ENCODE results near the gene ZNF831. TPM values are rescaled to one million over a fixed set of nuclear protein-coding genes. Genes with fewer than 3 reads are reported as not detected.

ZNF831 gene
- total RNA-seq, 1 donor from 2014 or later: not detected

DNA sequence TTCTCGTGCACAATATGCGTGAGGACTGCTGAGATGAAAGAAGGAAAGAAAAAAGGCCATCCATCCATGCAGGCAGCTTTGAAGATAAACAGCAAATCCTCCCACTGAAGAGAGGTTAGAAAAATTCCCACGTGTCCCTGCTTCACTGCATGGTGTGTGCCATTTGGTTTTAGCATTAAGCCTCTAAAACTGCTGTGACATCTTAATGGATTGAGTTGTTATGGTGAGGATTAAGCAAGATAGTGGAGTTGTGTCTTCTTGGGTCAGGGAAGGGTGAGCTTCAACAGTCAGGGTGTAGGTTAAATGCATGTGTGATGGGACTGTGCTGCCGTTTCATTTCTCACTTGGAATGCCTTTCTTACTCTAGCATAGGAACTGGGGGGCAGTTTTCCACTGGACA is 50.5 kb downstream of the ZNF831 start:
- H3K4me1 ChIP-seq (ENCODE audit: insufficient read depth, low read length): no peaks in the 10 kb centered on the region
- H3K4me1 Mint-ChIP-seq (ENCODE audit: low read depth, unreplicated experiment): peaks cover 6% of the 10 kb centered on the region
- H3K4me3 ChIP-seq (ENCODE audit: insufficient read depth, low read depth, low read length): no peak overlapping the region
- TF ChIP-seq, protein P1, sequence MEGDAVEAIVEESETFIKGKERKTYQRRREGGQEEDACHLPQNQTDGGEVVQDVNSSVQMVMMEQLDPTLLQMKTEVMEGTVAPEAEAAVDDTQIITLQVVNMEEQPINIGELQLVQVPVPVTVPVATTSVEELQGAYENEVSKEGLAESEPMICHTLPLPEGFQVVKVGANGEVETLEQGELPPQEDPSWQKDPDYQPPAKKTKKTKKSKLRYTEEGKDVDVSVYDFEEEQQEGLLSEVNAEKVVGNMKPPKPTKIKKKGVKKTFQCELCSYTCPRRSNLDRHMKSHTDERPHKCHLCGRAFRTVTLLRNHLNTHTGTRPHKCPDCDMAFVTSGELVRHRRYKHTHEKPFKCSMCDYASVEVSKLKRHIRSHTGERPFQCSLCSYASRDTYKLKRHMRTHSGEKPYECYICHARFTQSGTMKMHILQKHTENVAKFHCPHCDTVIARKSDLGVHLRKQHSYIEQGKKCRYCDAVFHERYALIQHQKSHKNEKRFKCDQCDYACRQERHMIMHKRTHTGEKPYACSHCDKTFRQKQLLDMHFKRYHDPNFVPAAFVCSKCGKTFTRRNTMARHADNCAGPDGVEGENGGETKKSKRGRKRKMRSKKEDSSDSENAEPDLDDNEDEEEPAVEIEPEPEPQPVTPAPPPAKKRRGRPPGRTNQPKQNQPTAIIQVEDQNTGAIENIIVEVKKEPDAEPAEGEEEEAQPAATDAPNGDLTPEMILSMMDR (IDR thresholded peaks at IDR 0.05; ENCODE audit: insufficient read depth, low read depth, low read length): no peak
- no peak for TF ChIP-seq EZH2 (IDR thresholded peaks at IDR 0.05; ENCODE audit: insufficient read depth, low read length)
- H3K27ac ChIP-seq (ENCODE audit: low read depth, low read length): no peak overlapping the region
- H3K27me3 Mint-ChIP-seq (ENCODE audit: low read depth, unreplicated experiment): peaks cover 20% of the 10 kb centered on the region
- H3K36me3 Mint-ChIP-seq (ENCODE audit: low read depth, unreplicated experiment): no peaks in the 10 kb centered on the region
- H3K4me2 ChIP-seq (ENCODE audit: low read length): no peak overlapping the region
- H3K27me3 ChIP-seq (ENCODE audit: insufficient read depth, low read length): no peaks in the 10 kb centered on the region
- FAIRE-seq: no peak
- no peaks in the 10 kb centered on the region for H3K9me3 Mint-ChIP-seq (ENCODE audit: unreplicated experiment)
- no peak overlapping the region for H2AFZ ChIP-seq (ENCODE audit: low read depth, low read length)
- no peak overlapping the region for H3K27ac Mint-ChIP-seq (ENCODE audit: unreplicated experiment)
- H3K36me3 ChIP-seq (ENCODE audit: insufficient read depth, low read length): no peaks in the 10 kb centered on the region
- H4K20me1 ChIP-seq (ENCODE audit: insufficient read depth, low read length): no peaks in the 10 kb centered on the region
- no peak overlapping the region for H3K9ac ChIP-seq (ENCODE audit: low read length)
- DNase-seq (ENCODE audit: low read depth): no peak
- H3K4me3 Mint-ChIP-seq (ENCODE audit: unreplicated experiment): no peak overlapping the region
- no peaks in the 10 kb centered on the region for H3K79me2 ChIP-seq (ENCODE audit: insufficient read depth, low read length)
- no peaks in the 10 kb centered on the region for H3K9me3 ChIP-seq (ENCODE audit: insufficient read depth, low read depth, low read length)

DNA sequence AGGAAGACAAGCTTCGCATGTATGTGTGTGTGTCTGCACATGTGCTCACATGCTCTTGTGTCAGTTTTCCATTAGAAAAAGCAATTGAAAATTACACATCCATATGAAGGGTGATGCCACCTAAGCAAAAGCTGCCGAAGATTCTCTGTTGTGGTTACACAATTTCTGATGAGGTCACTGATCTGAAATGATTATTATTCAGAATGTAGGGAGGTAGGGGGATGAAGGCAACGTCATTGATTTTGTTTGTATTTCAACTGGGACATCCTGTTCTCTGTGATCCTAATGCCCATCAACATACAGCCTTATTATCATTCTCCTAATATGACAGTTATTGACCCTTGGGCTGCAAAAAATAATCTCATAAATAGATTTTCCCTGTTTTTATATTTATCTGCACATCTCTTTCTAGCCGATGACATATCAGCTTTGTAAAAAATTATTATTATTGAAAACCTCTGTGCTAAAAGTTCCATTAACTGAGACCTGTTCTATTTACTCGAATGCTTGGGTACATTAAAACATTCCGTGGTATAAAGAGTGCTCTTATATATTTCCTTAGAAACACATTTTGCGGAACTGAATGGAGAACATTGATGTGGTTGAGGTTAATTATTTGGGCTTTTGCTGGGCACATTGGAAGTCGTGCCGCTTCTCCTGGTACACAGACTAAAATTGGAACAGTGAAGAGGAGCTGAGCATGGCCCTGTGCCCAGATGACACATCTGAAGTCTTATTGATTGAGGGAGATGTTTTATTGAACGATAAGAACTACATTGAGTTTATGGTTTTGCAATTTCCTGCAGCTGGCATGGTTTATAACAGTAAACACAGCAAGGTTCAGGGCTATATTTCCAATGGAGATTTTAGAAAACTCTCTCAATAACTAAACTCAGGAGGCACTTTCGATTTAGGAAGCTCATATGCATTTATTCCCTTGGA is 51.3 kb downstream of the ZNF831 start:
- Histone ChIP-seq H3K27me3 (ENCODE audit: insufficient read depth, low read length) (no peaks in the 10 kb centered on the region), H3K9ac (ENCODE audit: low read length) (no peak overlapping the region), H3K27ac (ENCODE audit: low read depth, low read length) (no peak overlapping the region), H3K4me3 (ENCODE audit: insufficient read depth, low read depth, low read length) (no peak overlapping the region), H3K36me3 (ENCODE audit: insufficient read depth, low read length) (no peaks in the 10 kb centered on the region), H2AFZ (ENCODE audit: low read depth, low read length) (no peak overlapping the region), H3K79me2 (ENCODE audit: insufficient read depth, low read length) (no peaks in the 10 kb centered on the region), H4K20me1 (ENCODE audit: insufficient read depth, low read length) (no peaks in the 10 kb centered on the region), H3K9me3 (ENCODE audit: insufficient read depth, low read depth, low read length) (no peaks in the 10 kb centered on the region), H3K4me2 (ENCODE audit: low read length) (no peak overlapping the region), H3K4me1 (ENCODE audit: insufficient read depth, low read length) (no peaks in the 10 kb centered on the region)
- no peak for FAIRE-seq
- peaks cover 6% of the 10 kb centered on the region for H3K4me1 Mint-ChIP-seq (ENCODE audit: low read depth, unreplicated experiment)
- H3K4me3 Mint-ChIP-seq (ENCODE audit: unreplicated experiment): no peak overlapping the region
- TF ChIP-seq, protein P1 (IDR thresholded peaks at IDR 0.05; ENCODE audit: insufficient read depth, low read depth, low read length): no peak
- no peak for TF ChIP-seq EZH2 (IDR thresholded peaks at IDR 0.05; ENCODE audit: insufficient read depth, low read length)
- H3K9me3 Mint-ChIP-seq (ENCODE audit: unreplicated experiment): no peaks in the 10 kb centered on the region
- no peaks in the 10 kb centered on the region for H3K36me3 Mint-ChIP-seq (ENCODE audit: low read depth, unreplicated experiment)
- no peak overlapping the region for H3K27ac Mint-ChIP-seq (ENCODE audit: unreplicated experiment)
- peaks cover 18% of the 10 kb centered on the region for H3K27me3 Mint-ChIP-seq (ENCODE audit: low read depth, unreplicated experiment)
- no peak for DNase-seq (ENCODE audit: low read depth)

DNA sequence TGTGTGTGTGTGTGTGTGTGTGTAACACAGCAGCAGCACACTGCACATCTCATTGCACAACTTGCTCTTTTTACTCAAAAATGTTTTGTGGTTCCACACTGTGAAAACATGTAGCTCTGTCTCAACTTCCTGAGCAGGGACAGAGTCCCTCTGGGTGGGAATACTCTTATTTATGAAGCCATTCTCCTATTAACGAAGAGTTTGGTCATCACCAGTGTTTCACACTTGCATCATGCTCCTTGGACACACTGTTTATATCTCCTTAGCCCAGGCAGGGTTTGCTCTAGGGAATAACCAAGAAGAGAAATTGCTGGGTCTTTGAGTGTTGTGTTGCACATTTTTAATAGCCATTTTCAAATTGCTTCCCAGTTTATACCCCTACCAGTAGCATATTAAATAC is 53.6 kb downstream of the ZNF831 start:
- Histone ChIP-seq H3K27ac (ENCODE audit: low read depth, low read length) (no peak overlapping the region), H2AFZ (ENCODE audit: low read depth, low read length) (no peak overlapping the region), H3K4me1 (ENCODE audit: insufficient read depth, low read length) (peaks cover 4% of the 10 kb centered on the region), H3K4me2 (ENCODE audit: low read length) (no peak overlapping the region), H3K27me3 (ENCODE audit: insufficient read depth, low read length) (peaks cover 8% of the 10 kb centered on the region), H3K9me3 (ENCODE audit: insufficient read depth, low read depth, low read length) (no peaks in the 10 kb centered on the region), H3K36me3 (ENCODE audit: insufficient read depth, low read length) (no peaks in the 10 kb centered on the region), H3K4me3 (ENCODE audit: insufficient read depth, low read depth, low read length) (no peak overlapping the region), H3K9ac (ENCODE audit: low read length) (no peak overlapping the region), H3K79me2 (ENCODE audit: insufficient read depth, low read length) (no peaks in the 10 kb centered on the region), H4K20me1 (ENCODE audit: insufficient read depth, low read length) (no peaks in the 10 kb centered on the region)
- H3K27me3 Mint-ChIP-seq (ENCODE audit: low read depth, unreplicated experiment): peaks cover 21% of the 10 kb centered on the region
- no peak overlapping the region for H3K27ac Mint-ChIP-seq (ENCODE audit: unreplicated experiment)
- no peak overlapping the region for H3K4me3 Mint-ChIP-seq (ENCODE audit: unreplicated experiment)
- FAIRE-seq (no peak), DNase-seq (ENCODE audit: low read depth) (no peak)
- no peaks in the 10 kb centered on the region for H3K9me3 Mint-ChIP-seq (ENCODE audit: unreplicated experiment)
- no peaks in the 10 kb centered on the region for H3K36me3 Mint-ChIP-seq (ENCODE audit: low read depth, unreplicated experiment)
- H3K4me1 Mint-ChIP-seq (ENCODE audit: low read depth, unreplicated experiment): peaks cover 8% of the 10 kb centered on the region
- TF ChIP-seq, protein P1 (IDR thresholded peaks at IDR 0.05; ENCODE audit: insufficient read depth, low read depth, low read length): no peak
- TF ChIP-seq EZH2 (IDR thresholded peaks at IDR 0.05; ENCODE audit: insufficient read depth, low read length): no peak

Measured in astrocyte (in vitro differentiated cells and primary cell).